IMR-90 (cell line): Measurements from ENCODE around the gene EZR. TPM values are rescaled to one million over a fixed set of nuclear protein-coding genes. Genes with fewer than 3 reads are reported as not detected.

ENCODE experiments used
- ATAC-seq: fragments of 200-7000 bp; cut with Tn5 transposase; 2 replicates; pipeline ENCODE4 v1.9.1; 2020; ENCODE audit warnings: low read depth, mild to moderate bottlenecking, moderate library complexity
- BruUV-seq: library from RNA; stranded (reverse); fragments of 400-500 nt; replicated peaks from 2 replicates; lab custom pipeline; 2021; lab: Mats Ljungman, UMichigan
- CTCF ChIA-PET: fragments of 300-600 bp; formaldehyde crosslinking; extraction: SDS; loops from one replicate; lab custom pipeline; 2021; ENCODE audit warnings: antibody characterized with exemption; lab: Yijun Ruan, JAX
- POLR2A ChIA-PET: fragments of 300-600 bp; sonication (Branson Sonifier 250); formaldehyde crosslinking; loops from one replicate; lab custom pipeline; 2022; ENCODE audit warnings: antibody characterized with exemption; ENCODE audit not compliant: unreplicated experiment; lab: Charles Lee
- DNase-seq: peaks from one replicate; pipeline ENCODE4 v3.0.0; 2013
- H2AFZ ChIP-seq: replicated peaks from 2 replicates; pipeline ENCODE3; 2013; ENCODE audit warnings: low read length, mild to moderate bottlenecking; ENCODE audit not compliant: poor library complexity
- H2AK5ac ChIP-seq: 2 replicates; pipeline ENCODE4 v1.6.1; 2013; ENCODE audit warnings: low read depth, low read length, inconsistent platforms
- H2AK9ac ChIP-seq: replicated peaks from 2 replicates; pipeline ENCODE3; 2013; ENCODE audit warnings: mild to moderate bottlenecking, low read depth, low read length, moderate library complexity; ENCODE audit not compliant: poor library complexity
- H2BK120ac ChIP-seq: 2 replicates; pipeline ENCODE4 v1.6.1; 2013; ENCODE audit warnings: low read depth, low read length, inconsistent platforms
- H2BK15ac ChIP-seq: 3 replicates; pipeline ENCODE4 v1.6.1; 2013; ENCODE audit warnings: low read depth, low read length, inconsistent platforms
- H2BK20ac ChIP-seq: 2 replicates; pipeline ENCODE4 v1.6.1; 2013; ENCODE audit warnings: low read depth, mild to moderate bottlenecking, inconsistent platforms, low read length, moderate library complexity
- H2BK5ac ChIP-seq: 2 replicates; pipeline ENCODE4 v1.6.1; 2013; ENCODE audit warnings: mild to moderate bottlenecking, low read depth, low read length, inconsistent platforms; ENCODE audit not compliant: poor library complexity, severe bottlenecking
- H3K14ac ChIP-seq: replicated peaks from 2 replicates; pipeline ENCODE4 v1.6.1; 2013; ENCODE audit warnings: low read depth, low read length, inconsistent platforms
- H3K18ac ChIP-seq: 2 replicates; pipeline ENCODE4 v1.6.1; 2013; ENCODE audit warnings: low read depth, low read length, control low read depth
- H3K23ac ChIP-seq: 2 replicates; pipeline ENCODE4 v1.6.1; 2013; ENCODE audit warnings: low read depth, low read length, inconsistent platforms
- H3K27ac ChIP-seq: 2 replicates; pipeline ENCODE4 v1.5.1; 2013; ENCODE audit warnings: mild to moderate bottlenecking, control low read depth, low read length; ENCODE audit not compliant: insufficient read depth
- H3K27me3 ChIP-seq: 2 replicates; pipeline ENCODE4 v1.6.1; 2013; ENCODE audit warnings: low read length; ENCODE audit not compliant: control insufficient read depth, insufficient read depth
- H3K36me3 ChIP-seq: 2 replicates; pipeline ENCODE4 v1.6.1; 2013; ENCODE audit warnings: low read length, mixed read lengths; ENCODE audit not compliant: control insufficient read depth, insufficient read depth
- H3K4ac ChIP-seq: 2 replicates; pipeline ENCODE4 v1.6.1; 2013; ENCODE audit warnings: low read depth, low read length, inconsistent platforms
- H3K4me1 ChIP-seq: 2 replicates; pipeline ENCODE4 v1.6.1; 2013; ENCODE audit warnings: low read length, mixed read lengths; ENCODE audit not compliant: control insufficient read depth, insufficient read depth
- H3K4me2 ChIP-seq: 2 replicates; pipeline ENCODE4 v1.6.1; 2013; ENCODE audit warnings: low read depth, mild to moderate bottlenecking, control low read depth, low read length, moderate library complexity
- H3K4me3 ChIP-seq: 2 replicates; pipeline ENCODE4 v1.5.1; 2013; ENCODE audit warnings: low read depth, mild to moderate bottlenecking, control low read depth, low read length, moderate library complexity; ENCODE audit not compliant: insufficient read depth
- H3K56ac ChIP-seq: 2 replicates; pipeline ENCODE4 v1.6.1; 2013; ENCODE audit warnings: low read length, inconsistent platforms; ENCODE audit not compliant: insufficient read depth; ENCODE audit errors: extremely low read depth
- H3K79me1 ChIP-seq, 2 experiments: 2 replicates each; pipeline ENCODE4 v1.6.1; 2013; ENCODE audit warnings: low read length in 2 of 2, inconsistent platforms in 1 of 2, low read depth in 1 of 2
- H3K9ac ChIP-seq: 2 replicates; pipeline ENCODE4 v1.6.1; 2013; ENCODE audit warnings: low read depth, low read length, control low read depth
- H3K9me1 ChIP-seq: 2 replicates; pipeline ENCODE4 v1.6.1; 2013; ENCODE audit warnings: low read length, inconsistent platforms; ENCODE audit not compliant: insufficient read depth
- H3K9me3 ChIP-seq: 2 replicates; pipeline ENCODE4 v1.6.1; 2013; ENCODE audit warnings: low read length; ENCODE audit not compliant: control insufficient read depth, insufficient read depth
- H4K20me1 ChIP-seq: 2 replicates; pipeline ENCODE4 v1.6.1; 2013; ENCODE audit warnings: low read length, inconsistent platforms; ENCODE audit not compliant: insufficient read depth
- H4K5ac ChIP-seq: 2 replicates; pipeline ENCODE4 v1.6.1; 2013; ENCODE audit warnings: mild to moderate bottlenecking, low read depth, low read length, control low read depth
- H4K8ac ChIP-seq, 2 experiments: 2 replicates each; pipeline ENCODE4 v1.6.1; 2013; ENCODE audit warnings: low read depth in 2 of 2, low read length in 2 of 2, control low read depth in 1 of 2, inconsistent platforms in 1 of 2
- H4K91ac ChIP-seq: 2 replicates; pipeline ENCODE4 v1.6.1; 2013; ENCODE audit warnings: low read depth, low read length, inconsistent platforms; ENCODE audit not compliant: insufficient read depth
- BHLHE40 ChIP-seq: fragments of 150-350 bp; IDR thresholded peaks from 2 replicates; pipeline ENCODE4 v1.6.1; 2016; ENCODE audit warnings: mild to moderate bottlenecking, low read depth, low read length
- CEBPB ChIP-seq: IDR thresholded peaks from 2 replicates; pipeline ENCODE4 v1.6.1; 2012; ENCODE audit warnings: low read depth, low read length, improper control_type of control experiment
- CHD1 ChIP-seq: IDR thresholded peaks from 2 replicates; pipeline ENCODE4 v1.6.1; 2012; ENCODE audit warnings: low read depth, low read length, improper control_type of control experiment
- CTCF ChIP-seq: conservative IDR thresholded peaks from 2 replicates; pipeline ENCODE4 v1.5.1; 2012; ENCODE audit warnings: mild to moderate bottlenecking, low read depth, low read length, improper control_type of control experiment
- FOS ChIP-seq: fragments of 150-350 bp; IDR thresholded peaks from 2 replicates; pipeline ENCODE4 v1.6.1; 2016; ENCODE audit warnings: low read depth, low read length
- MAZ ChIP-seq: IDR thresholded peaks from 2 replicates; pipeline ENCODE4 v1.6.1; 2012; ENCODE audit warnings: low read depth, mild to moderate bottlenecking, low read length, improper control_type of control experiment, moderate library complexity, borderline replicate concordance
- MXI1 ChIP-seq: IDR thresholded peaks from 2 replicates; pipeline ENCODE4 v1.6.1; 2012; ENCODE audit warnings: low read depth, mild to moderate bottlenecking, low read length, moderate library complexity, borderline replicate concordance
- POLR2A ChIP-seq: IDR thresholded peaks from 2 replicates; pipeline ENCODE4 v1.6.1; 2012; ENCODE audit warnings: mild to moderate bottlenecking, low read depth, low read length
- RAD21 ChIP-seq: IDR thresholded peaks from 2 replicates; pipeline ENCODE4 v1.6.1; 2012; ENCODE audit warnings: low read length, improper control_type of control experiment
- RCOR1 ChIP-seq: IDR thresholded peaks from 2 replicates; pipeline ENCODE4 v1.6.1; 2012; ENCODE audit warnings: mild to moderate bottlenecking, low read length, improper control_type of control experiment; ENCODE audit not compliant: insufficient replicate concordance
- RFX5 ChIP-seq: IDR thresholded peaks from 2 replicates; pipeline ENCODE4 v1.8.0; 2012; ENCODE audit warnings: low read depth, mild to moderate bottlenecking, low read length, moderate library complexity
- SMC3 ChIP-seq: fragments of 150-350 bp; IDR thresholded peaks from 2 replicates; pipeline ENCODE4 v1.6.1; 2016; ENCODE audit warnings: low read depth, mild to moderate bottlenecking, antibody characterized with exemption, low read length, moderate library complexity
- WGBS, 2 experiments: methylation state at CpG; one replicate each; pipeline versions ENCODE4 v1.1.5 to v1.1.7; 2013; ENCODE audit warnings: missing lambda C conversion rate in 2 of 2; ENCODE audit not compliant: insufficient read length in 1 of 2; ENCODE audit errors: extremely low coverage in 2 of 2; 5-methylcytosine and 5-hydroxymethylcytosine counted together
- dilution Hi-C: fragments of 300-500 bp; cut with HindIII; formaldehyde crosslinking; loops from one replicate; pipeline ENCODE4 v1.14.3; 2018; ENCODE audit warnings: low sequenced_read_pairs; ENCODE audit not compliant: unreplicated experiment
- in situ Hi-C: fragments of 300-500 bp; cut with MboI; formaldehyde crosslinking; loops from 3 replicates; pipeline ENCODE4 v1.14.3; 2019; ENCODE audit warnings: low sequenced_read_pairs, inconsistent platforms, mixed read lengths
- intact Hi-C: fragments of 100-400 bp; cut with micrococcal nuclease; formaldehyde crosslinking; loops from 2 replicates; pipeline ENCODE4 v1.10.0; 2022
- polyA plus RNA-seq, 3 experiments: library from polyadenylated mRNA; depleted of rRNA; stranded (reverse); fragments of >200 nt; gene quantifications; 2 replicates each; pipeline ENCODE4 v1.2.3, GENCODE V29; 2012; ENCODE audit warnings: low replicate concordance in 1 of 3
- total RNA-seq: library from RNA; depleted of rRNA; stranded (reverse); fragments of >200 nt; gene quantifications from 2 replicates; pipeline ENCODE4 v1.2.3, GENCODE V29; 2012
- TF ChIP-seq, protein P1 (sequence below): fragments of 150-350 bp; IDR thresholded peaks from 2 replicates; pipeline ENCODE4 v1.6.1; 2016; ENCODE audit warnings: low read depth, mild to moderate bottlenecking, low read length, moderate library complexity, borderline replicate concordance

Gene EZR
- total and polyA plus RNA-seq, 2 of the 4 experiments (the other 2 are of a cell fraction): 83.8 to 145 TPM

GRCh38 chr6:158849899-158850806 lies 31.0 kb upstream of the EZR start:
- Histone ChIP-seq H3K27ac (peak overlapping the region; percentile 42; the same call in 1 of the 2 replicates), H3K9me1 (peaks cover 19% of the 10 kb centered on the region), H3K36me3 (no peaks in the 10 kb centered on the region), H3K27me3 (no peaks in the 10 kb centered on the region), H3K56ac (peak overlapping the region; percentile 71), H2BK15ac (peak overlapping the region; percentile 96; the same call in 1 of the 3 replicates), H4K91ac (peak overlapping the region; percentile 79), H2AK9ac (no peak overlapping the region), H3K18ac (peak overlapping the region; percentile 71), H2BK5ac (peak overlapping the region; percentile 84), H4K20me1 (no peaks in the 10 kb centered on the region), H2BK120ac (peak overlapping the region; percentile 87), H3K4ac (peak overlapping the region; percentile 87), H4K5ac (peak overlapping the region; percentile 31; the same call in 1 of the 2 replicates), H4K8ac (peak overlapping the region; percentile 6 to 87; a peak in 3 of 4 replicates), H2AFZ (peak overlapping the region; percentile 80), H3K9ac (no peak overlapping the region; the same call in 1 of the 2 replicates), H2BK20ac (peak overlapping the region; percentile 87), H3K9me3 (no peaks in the 10 kb centered on the region), H3K23ac (peak overlapping the region; percentile 82; the same call in 1 of the 2 replicates), H3K4me2 (peak overlapping the region; percentile 95), H3K79me1 (peaks cover 0 to 5% of the 10 kb centered on the region in 2 experiments; a peak in 1 of 4 replicates), H3K4me1 (peaks cover 24% of the 10 kb centered on the region), H3K14ac (peak overlapping the region; percentile 82), H3K4me3 (peak overlapping the region; percentile 12; the same call in 1 of the 2 replicates), H2AK5ac (peak overlapping the region; percentile 94)
- BruUV-seq: no TSS peak
- intact Hi-C loops: no loop called here
- CTCF ChIA-PET: no interaction called here
- DNase-seq (peak; percentile 97), ATAC-seq (peak; percentile 83)
- in situ Hi-C loops: no loop called here
- WGBS, 2 experiments: 50% methylated on average over 2 of the region's 9 CpGs; no CpG with 5 or more reads in 1 of the 2 experiments
- dilution Hi-C loops: no loop called here
- POLR2A ChIA-PET: no interaction called here
- TF ChIP-seq SMC3 (0 out of 2 replicates have a peak, but pooled peaks have one; percentile 5), RCOR1 (peak; percentile 45), MAZ (no peak), RAD21 (peak; percentile 12; the same call in 1 of the 2 replicates), CTCF (no peak), POLR2A (peak; percentile 65), RFX5 (no peak), FOS (peak; percentile 82), MXI1 (peak; percentile 60; the same call in 1 of the 2 replicates), CEBPB (peak; percentile 84), CHD1 (peak; percentile 85), BHLHE40 (peak; percentile 45)
- TF ChIP-seq, protein P1, sequence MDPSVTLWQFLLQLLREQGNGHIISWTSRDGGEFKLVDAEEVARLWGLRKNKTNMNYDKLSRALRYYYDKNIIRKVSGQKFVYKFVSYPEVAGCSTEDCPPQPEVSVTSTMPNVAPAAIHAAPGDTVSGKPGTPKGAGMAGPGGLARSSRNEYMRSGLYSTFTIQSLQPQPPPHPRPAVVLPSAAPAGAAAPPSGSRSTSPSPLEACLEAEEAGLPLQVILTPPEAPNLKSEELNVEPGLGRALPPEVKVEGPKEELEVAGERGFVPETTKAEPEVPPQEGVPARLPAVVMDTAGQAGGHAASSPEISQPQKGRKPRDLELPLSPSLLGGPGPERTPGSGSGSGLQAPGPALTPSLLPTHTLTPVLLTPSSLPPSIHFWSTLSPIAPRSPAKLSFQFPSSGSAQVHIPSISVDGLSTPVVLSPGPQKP: no peak
